Measurements from ENCODE around the gene SPCS1.
A peak's percentile ranks its signal among the peaks of the same experiment; 100 is the strongest.
"Not testable (repeated sequence)": the region's sequence is repeated elsewhere in the genome, so short reads cannot be mapped to it uniquely, and the experiment has no call there.

The SPCS1 gene

GRCh38 chr3:52705688-52706686 is at the start of gene SPCS1, which contains the start of gene GLT8D1:
TSS of gene SPCS1 (plus strand) at chr3:52706106. CDS start at chr3:52706247, 141 bp downstream.
TSS of gene GLT8D1 (minus strand) at chr3:52705791. CDS start at chr3:52700460, 5,331 bp downstream.
- Histone ChIP-seq H3K36me3 (ENCODE audit: control insufficient read depth, low read depth, low read length) (peaks cover 12% of the 10 kb centered on the region), H3K4me1 (ENCODE audit: control insufficient read depth, low read depth, low read length) (peaks cover 5% of the 10 kb centered on the region), H3K9ac (ENCODE audit: low read length) (peak within 1 kb of the TSS; percentile 90), H3K27me3 (ENCODE audit: control insufficient read depth, insufficient read depth, low read length) (no peaks in the 10 kb centered on the region), H3K27ac (ENCODE audit: low read length) (peak within 1 kb of the TSS; percentile 52), H3K4me3 (ENCODE audit: low read length) (peak within 1 kb of the TSS; percentile 99), H3K9me3 (ENCODE audit: control insufficient read depth, low read depth, low read length) (no peaks in the 10 kb centered on the region)

- no peaks in the 10 kb centered on the region for H3K9me3 ChIP-seq (ENCODE audit: control insufficient read depth, low read depth, low read length)
- H3K27me3 ChIP-seq (ENCODE audit: control insufficient read depth, insufficient read depth, low read length): no peaks in the 10 kb centered on the region
- H3K4me1 ChIP-seq (ENCODE audit: control insufficient read depth, low read depth, low read length): no peaks in the 10 kb centered on the region
- H3K36me3 ChIP-seq (ENCODE audit: control insufficient read depth, low read depth, low read length): peaks cover 70% of the 10 kb centered on the region
- no peak overlapping the region for H3K27ac ChIP-seq (ENCODE audit: low read length)
- H3K4me3 ChIP-seq (ENCODE audit: low read length): no peak overlapping the region
- H3K9ac ChIP-seq (ENCODE audit: low read length): no peak overlapping the region
Observed at GRCh38 chr3:52660046-52660445, 45.9 kb upstream of the SPCS1 start.

GRCh38 chr3:52663098-52663497 is 42.8 kb upstream of the SPCS1 start:
- no peaks in the 10 kb centered on the region for H3K9me3 ChIP-seq (ENCODE audit: control insufficient read depth, low read depth, low read length)
- H3K36me3 ChIP-seq (ENCODE audit: control insufficient read depth, low read depth, low read length): peaks cover 62% of the 10 kb centered on the region

GRCh38 chr3:52670621-52671521 is 35.0 kb upstream of the SPCS1 start:
- Histone ChIP-seq H3K27me3 (ENCODE audit: control insufficient read depth, insufficient read depth, low read length) (no peaks in the 10 kb centered on the region), H3K9ac (ENCODE audit: low read length) (no peak overlapping the region), H3K4me3 (ENCODE audit: low read length) (no peak overlapping the region), H3K9me3 (ENCODE audit: control insufficient read depth, low read depth, low read length) (no peaks in the 10 kb centered on the region), H3K4me1 (ENCODE audit: control insufficient read depth, low read depth, low read length) (peaks cover 4% of the 10 kb centered on the region), H3K36me3 (ENCODE audit: control insufficient read depth, low read depth, low read length) (peaks cover 36% of the 10 kb centered on the region), H3K27ac (ENCODE audit: low read length) (no peak overlapping the region)

More at GRCh38 chr3:52663098-52663497, 42.8 kb upstream of the SPCS1 start:
- Histone ChIP-seq H3K4me3 (ENCODE audit: low read length) (no peak overlapping the region), H3K9ac (ENCODE audit: low read length) (no peak overlapping the region), H3K4me1 (ENCODE audit: control insufficient read depth, low read depth, low read length) (no peaks in the 10 kb centered on the region), H3K27me3 (ENCODE audit: control insufficient read depth, insufficient read depth, low read length) (no peaks in the 10 kb centered on the region), H3K27ac (ENCODE audit: low read length) (no peak overlapping the region)

GRCh38 chr3:52671676-52672075 is 34.2 kb upstream of the SPCS1 start:
- H3K27ac ChIP-seq (ENCODE audit: low read length): no peak overlapping the region
- no peak overlapping the region for H3K9ac ChIP-seq (ENCODE audit: low read length)
- H3K4me3 ChIP-seq (ENCODE audit: low read length): no peak overlapping the region
- H3K9me3 ChIP-seq (ENCODE audit: control insufficient read depth, low read depth, low read length): no peaks in the 10 kb centered on the region
- H3K36me3 ChIP-seq (ENCODE audit: control insufficient read depth, low read depth, low read length): peaks cover 40% of the 10 kb centered on the region
- H3K27me3 ChIP-seq (ENCODE audit: control insufficient read depth, insufficient read depth, low read length): no peaks in the 10 kb centered on the region
- H3K4me1 ChIP-seq (ENCODE audit: control insufficient read depth, low read depth, low read length): peaks cover 4% of the 10 kb centered on the region

GRCh38 chr3:52676201-52676600 is 29.7 kb upstream of the SPCS1 start:
- H3K27ac ChIP-seq (ENCODE audit: low read length); H3K4me1 ChIP-seq (ENCODE audit: control insufficient read depth, low read depth, low read length); H3K9me3 ChIP-seq (ENCODE audit: control insufficient read depth, low read depth, low read length); H3K4me3 ChIP-seq (ENCODE audit: low read length); H3K27me3 ChIP-seq (ENCODE audit: control insufficient read depth, insufficient read depth, low read length); H3K9ac ChIP-seq (ENCODE audit: low read length): not testable (repeated sequence)
- peaks cover 60% of the 10 kb centered on the region for H3K36me3 ChIP-seq (ENCODE audit: control insufficient read depth, low read depth, low read length)

GRCh38 chr3:52678265-52679198 is 27.4 kb upstream of the SPCS1 start:
- no peak overlapping the region for H3K27ac ChIP-seq (ENCODE audit: low read length)
- H3K9me3 ChIP-seq (ENCODE audit: control insufficient read depth, low read depth, low read length): no peaks in the 10 kb centered on the region
- peaks cover 51% of the 10 kb centered on the region for H3K36me3 ChIP-seq (ENCODE audit: control insufficient read depth, low read depth, low read length)
- H3K27me3 ChIP-seq (ENCODE audit: control insufficient read depth, insufficient read depth, low read length): no peaks in the 10 kb centered on the region
- H3K4me3 ChIP-seq (ENCODE audit: low read length): no peak overlapping the region
- no peak overlapping the region for H3K9ac ChIP-seq (ENCODE audit: low read length)
- no peaks in the 10 kb centered on the region for H3K4me1 ChIP-seq (ENCODE audit: control insufficient read depth, low read depth, low read length)

- Histone ChIP-seq H3K4me3 (ENCODE audit: low read length) (no peak overlapping the region), H3K4me1 (ENCODE audit: control insufficient read depth, low read depth, low read length) (peaks cover under 1% of the 10 kb centered on the region), H3K27me3 (ENCODE audit: control insufficient read depth, insufficient read depth, low read length) (no peaks in the 10 kb centered on the region), H3K27ac (ENCODE audit: low read length) (no peak overlapping the region), H3K9ac (ENCODE audit: low read length) (no peak overlapping the region), H3K9me3 (ENCODE audit: control insufficient read depth, low read depth, low read length) (no peaks in the 10 kb centered on the region), H3K36me3 (ENCODE audit: control insufficient read depth, low read depth, low read length) (peaks cover 51% of the 10 kb centered on the region)
Observed at GRCh38 chr3:52679199-52679538, 26.7 kb upstream of the SPCS1 start.

- Histone ChIP-seq H3K36me3 (ENCODE audit: control insufficient read depth, low read depth, low read length) (peaks cover 49% of the 10 kb centered on the region), H3K4me1 (ENCODE audit: control insufficient read depth, low read depth, low read length) (peaks cover 6% of the 10 kb centered on the region), H3K27me3 (ENCODE audit: control insufficient read depth, insufficient read depth, low read length) (no peaks in the 10 kb centered on the region), H3K9ac (ENCODE audit: low read length) (no peak overlapping the region), H3K27ac (ENCODE audit: low read length) (no peak overlapping the region), H3K9me3 (ENCODE audit: control insufficient read depth, low read depth, low read length) (no peaks in the 10 kb centered on the region), H3K4me3 (ENCODE audit: low read length) (no peak overlapping the region)
Observed at GRCh38 chr3:52679811-52680210, 26.1 kb upstream of the SPCS1 start.

- no peaks in the 10 kb centered on the region for H3K27me3 ChIP-seq (ENCODE audit: control insufficient read depth, insufficient read depth, low read length)
- peaks cover 6% of the 10 kb centered on the region for H3K4me1 ChIP-seq (ENCODE audit: control insufficient read depth, low read depth, low read length)
- peaks cover 42% of the 10 kb centered on the region for H3K36me3 ChIP-seq (ENCODE audit: control insufficient read depth, low read depth, low read length)
- H3K4me3 ChIP-seq (ENCODE audit: low read length): no peak overlapping the region
- H3K9ac ChIP-seq (ENCODE audit: low read length): no peak overlapping the region
- no peaks in the 10 kb centered on the region for H3K9me3 ChIP-seq (ENCODE audit: control insufficient read depth, low read depth, low read length)
- no peak overlapping the region for H3K27ac ChIP-seq (ENCODE audit: low read length)
Observed at GRCh38 chr3:52681596-52681995, 24.3 kb upstream of the SPCS1 start.
